Stimulated activated naive CD8-positive, alpha-beta T cell treated with anti-CD3 and anti-CD28 coated beads, Interleukin-15, Interleukin-2, amounts not matched to agents 100 ng/mL and 50 ng/mL, for 24 hours (primary cell): ENCODE data around the gene CSGALNACT2.
"Not testable (repeated sequence)": the region's sequence is repeated elsewhere in the genome, so short reads cannot be mapped to it uniquely, and the experiment has no call there.

ENCODE experiments used
- H3K27ac Mint-ChIP-seq: one replicate; pipeline ENCODE4 v1.8.0; 2021; ENCODE audit warnings: mild to moderate bottlenecking, mixed read lengths
- H3K27me3 Mint-ChIP-seq: one replicate; pipeline ENCODE4 v1.8.0; 2021; ENCODE audit warnings: mixed read lengths
- H3K36me3 Mint-ChIP-seq: one replicate; pipeline ENCODE4 v1.8.0; 2021; ENCODE audit warnings: low read depth, mixed read lengths
- H3K4me1 Mint-ChIP-seq: one replicate; pipeline ENCODE4 v1.8.0; 2021; ENCODE audit warnings: low read depth, mixed read lengths
- H3K4me3 Mint-ChIP-seq: one replicate; pipeline ENCODE4 v1.8.0; 2021; ENCODE audit warnings: mild to moderate bottlenecking, mixed read lengths
- H3K9me3 Mint-ChIP-seq: one replicate; pipeline ENCODE4 v1.8.0; 2021; ENCODE audit warnings: mixed read lengths

Gene CSGALNACT2

GRCh38 chr10:43162604-43163003 lies 24.4 kb downstream of the CSGALNACT2 start:
- Mint-ChIP-seq H3K9me3 (no peaks in the 10 kb centered on the region), H3K27ac (peak overlapping the region; percentile 63), H3K4me1 (peaks cover 61% of the 10 kb centered on the region), H3K27me3 (no peaks in the 10 kb centered on the region), H3K4me3 (no peak overlapping the region), H3K36me3 (peaks cover 37% of the 10 kb centered on the region)

- Mint-ChIP-seq H3K27ac (peak overlapping the region; percentile 4), H3K4me3 (no peak overlapping the region), H3K27me3 (no peaks in the 10 kb centered on the region), H3K4me1 (peaks cover 34% of the 10 kb centered on the region), H3K36me3 (peaks cover 51% of the 10 kb centered on the region), H3K9me3 (no peaks in the 10 kb centered on the region)
These were observed 28.1 kb downstream of the CSGALNACT2 start for GRCh38 chr10:43166207-43166879.

DNA sequence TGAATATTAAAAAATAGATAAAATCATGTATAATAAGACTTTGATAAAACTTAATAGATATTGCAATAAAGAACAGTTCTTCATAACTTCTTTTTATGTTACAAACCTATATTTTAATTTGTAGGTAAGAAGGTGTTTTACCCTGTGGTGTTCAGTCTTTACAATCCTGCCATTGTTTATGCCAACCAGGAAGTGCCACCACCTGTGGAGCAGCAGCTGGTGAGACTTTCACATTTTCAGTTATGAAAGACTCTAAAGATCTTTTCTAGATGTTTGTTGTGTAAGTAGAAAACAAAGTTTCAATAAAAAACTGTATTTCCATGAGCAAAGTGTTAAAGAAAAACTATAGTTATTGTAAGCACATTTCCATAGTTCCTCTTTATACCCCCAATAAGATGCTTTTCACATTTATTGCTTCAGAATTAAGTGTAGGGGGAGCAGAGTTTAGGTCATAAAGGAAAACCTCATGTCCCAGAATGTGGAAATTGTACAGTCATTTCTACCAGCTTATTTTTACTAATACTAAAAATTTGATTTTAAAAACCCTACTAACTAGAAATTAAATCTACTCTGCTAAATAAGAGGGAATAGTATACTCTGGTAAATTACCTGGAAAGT lies 28.7 kb downstream of the CSGALNACT2 start:
- Mint-ChIP-seq H3K27me3 (no peaks in the 10 kb centered on the region), H3K36me3 (peaks cover 51% of the 10 kb centered on the region), H3K27ac (no peak overlapping the region), H3K9me3 (no peaks in the 10 kb centered on the region), H3K4me3 (no peak overlapping the region), H3K4me1 (peaks cover 34% of the 10 kb centered on the region)

DNA sequence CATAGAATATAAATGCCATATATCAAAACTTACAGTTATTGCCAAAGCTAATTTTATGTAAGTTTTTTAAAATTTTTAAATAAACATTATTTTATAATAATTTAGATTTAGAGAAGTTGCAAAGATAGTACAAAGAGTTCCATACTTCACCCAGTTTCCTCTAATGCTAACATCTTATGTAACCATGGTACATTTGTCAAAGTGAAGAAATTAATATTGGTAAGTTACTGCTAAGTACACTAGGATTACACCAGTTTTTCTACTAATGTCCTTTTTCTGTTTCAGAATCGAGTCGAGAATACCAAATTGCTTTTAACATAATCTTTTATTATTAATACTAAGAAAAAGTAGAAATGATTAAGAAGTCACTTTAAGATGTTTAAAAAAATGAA lies 29.2 kb downstream of the CSGALNACT2 start:
- H3K27me3 Mint-ChIP-seq, result no peaks in the 10 kb centered on the region
- H3K9me3 Mint-ChIP-seq, result no peaks in the 10 kb centered on the region
- H3K4me3 Mint-ChIP-seq, result no peak overlapping the region
- H3K36me3 Mint-ChIP-seq, result peaks cover 52% of the 10 kb centered on the region
- peaks cover 34% of the 10 kb centered on the region for H3K4me1 Mint-ChIP-seq
- no peak overlapping the region for H3K27ac Mint-ChIP-seq

DNA sequence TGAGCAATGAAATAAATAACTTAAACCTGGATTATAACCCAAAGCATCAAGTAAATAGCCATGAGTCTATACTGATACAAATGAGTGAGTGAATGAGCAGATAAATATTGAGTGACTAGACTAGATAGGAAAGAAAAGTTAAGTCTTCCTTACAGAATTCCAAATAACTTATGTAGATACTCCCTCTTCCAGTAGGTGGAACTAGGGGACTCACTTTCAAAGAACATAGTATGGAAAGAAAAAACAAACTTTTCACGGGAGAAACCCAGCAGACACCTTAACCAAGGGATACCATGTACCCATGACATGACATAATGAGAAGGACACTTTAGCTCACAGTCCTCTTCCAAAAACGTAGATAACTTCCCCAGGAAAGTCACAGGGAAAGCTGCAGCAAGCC lies 32.2 kb downstream of the CSGALNACT2 start:
- no peaks in the 10 kb centered on the region for H3K9me3 Mint-ChIP-seq
- H3K36me3 Mint-ChIP-seq, result peaks cover 58% of the 10 kb centered on the region
- H3K4me1 Mint-ChIP-seq, result peaks cover 31% of the 10 kb centered on the region
- H3K4me3 Mint-ChIP-seq, result no peak overlapping the region
- H3K27me3 Mint-ChIP-seq, result no peaks in the 10 kb centered on the region
- H3K27ac Mint-ChIP-seq, result no peak overlapping the region

DNA sequence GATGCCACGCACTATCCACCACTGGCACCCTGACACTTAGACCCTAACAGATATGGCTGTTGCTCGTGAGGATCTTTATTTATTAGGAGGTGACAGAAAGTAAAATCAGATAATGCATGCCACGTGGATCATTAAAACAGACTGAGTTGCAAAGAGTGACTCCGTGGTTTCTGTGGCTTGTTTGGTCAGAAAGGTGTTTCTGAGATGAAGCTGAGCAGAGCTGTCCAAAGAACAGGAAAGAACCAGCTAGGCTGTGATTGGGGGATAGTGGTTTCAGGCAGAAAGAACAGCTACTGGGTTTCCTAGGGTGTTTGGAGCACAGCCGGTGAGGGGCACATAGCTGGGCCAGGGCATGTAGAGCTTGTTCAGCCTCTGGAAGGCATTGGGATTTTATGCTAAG lies 34.4 kb downstream of the CSGALNACT2 start:
- H3K9me3 Mint-ChIP-seq, result peaks cover 1% of the 10 kb centered on the region
- H3K27me3 Mint-ChIP-seq, result no peaks in the 10 kb centered on the region
- peaks cover 17% of the 10 kb centered on the region for H3K4me1 Mint-ChIP-seq
- H3K4me3 Mint-ChIP-seq, result no peak overlapping the region
- H3K36me3 Mint-ChIP-seq, result peaks cover 78% of the 10 kb centered on the region
- no peak overlapping the region for H3K27ac Mint-ChIP-seq

- H3K36me3 Mint-ChIP-seq, result peaks cover 83% of the 10 kb centered on the region
- H3K4me1 Mint-ChIP-seq, result peaks cover 17% of the 10 kb centered on the region
- H3K27ac Mint-ChIP-seq, result no peak overlapping the region
- H3K9me3 Mint-ChIP-seq, result peaks cover 5% of the 10 kb centered on the region
- H3K27me3 Mint-ChIP-seq, result no peaks in the 10 kb centered on the region
- H3K4me3 Mint-ChIP-seq, result no peak overlapping the region
These were observed 34.9 kb downstream of the CSGALNACT2 start for GRCh38 chr10:43173120-43173519.

DNA sequence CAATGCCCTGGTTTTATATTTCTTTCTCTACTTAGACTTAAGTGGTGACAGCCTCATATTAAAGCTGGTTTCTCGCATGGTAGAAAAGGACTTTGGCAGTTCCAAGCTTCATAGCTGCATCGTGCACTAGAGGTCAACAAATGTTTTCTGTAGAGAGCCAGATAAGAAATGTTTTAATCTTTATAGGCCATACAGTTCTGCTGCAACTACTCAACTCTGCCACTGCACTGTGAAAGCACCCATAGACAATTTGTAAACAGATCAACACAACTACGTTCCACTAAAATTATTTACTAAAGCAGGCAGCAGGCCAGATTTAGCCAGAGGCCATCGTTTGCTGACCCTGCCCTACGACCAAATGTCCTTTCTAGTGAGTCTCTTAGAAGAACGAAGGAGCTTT lies 36.7 kb downstream of the CSGALNACT2 start:
- Mint-ChIP-seq H3K4me1 (peaks cover 17% of the 10 kb centered on the region), H3K4me3 (no peak overlapping the region), H3K9me3 (peaks cover 12% of the 10 kb centered on the region), H3K27me3 (no peaks in the 10 kb centered on the region), H3K27ac (no peak overlapping the region), H3K36me3 (peaks cover 85% of the 10 kb centered on the region)

GRCh38 chr10:43176271-43176670 lies 38.0 kb downstream of the CSGALNACT2 start:
- peaks cover 17% of the 10 kb centered on the region for H3K4me1 Mint-ChIP-seq
- peaks cover 86% of the 10 kb centered on the region for H3K36me3 Mint-ChIP-seq
- no peaks in the 10 kb centered on the region for H3K27me3 Mint-ChIP-seq
- no peak overlapping the region for H3K27ac Mint-ChIP-seq
- H3K9me3 Mint-ChIP-seq, result peaks cover 12% of the 10 kb centered on the region
- no peak overlapping the region for H3K4me3 Mint-ChIP-seq

DNA sequence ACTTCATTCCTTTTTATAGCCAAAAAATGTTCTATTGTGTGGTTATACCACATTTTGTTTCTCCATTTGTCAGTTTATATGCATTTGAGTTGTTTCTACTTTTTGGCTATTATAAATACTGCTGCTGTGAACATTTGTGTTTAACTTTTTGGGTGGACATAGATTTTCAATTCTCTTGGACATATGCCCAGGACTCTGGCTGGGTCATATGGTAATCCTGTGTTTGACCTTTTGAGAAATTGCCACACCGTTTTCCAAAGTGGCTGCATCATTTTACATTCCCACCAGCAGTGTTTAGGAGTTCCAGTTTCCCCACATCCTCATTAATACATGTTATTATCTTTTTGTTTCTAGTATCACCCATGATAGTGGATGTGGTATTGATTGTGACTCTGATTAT lies 39.4 kb downstream of the CSGALNACT2 start:
- H3K27ac Mint-ChIP-seq, result no peak overlapping the region
- peaks cover 84% of the 10 kb centered on the region for H3K36me3 Mint-ChIP-seq
- H3K4me1 Mint-ChIP-seq, result peaks cover 4% of the 10 kb centered on the region
- H3K27me3 Mint-ChIP-seq, result no peaks in the 10 kb centered on the region
- peaks cover 12% of the 10 kb centered on the region for H3K9me3 Mint-ChIP-seq
- H3K4me3 Mint-ChIP-seq, result no peak overlapping the region

GRCh38 chr10:43181146-43181545 lies 42.9 kb downstream of the CSGALNACT2 start:
- Mint-ChIP-seq H3K36me3 (peaks cover 90% of the 10 kb centered on the region), H3K9me3 (peaks cover 12% of the 10 kb centered on the region), H3K27me3 (no peaks in the 10 kb centered on the region), H3K4me3 (no peak overlapping the region), H3K27ac (no peak overlapping the region), H3K4me1 (no peaks in the 10 kb centered on the region)

GRCh38 chr10:43183764-43184163 lies 45.5 kb downstream of the CSGALNACT2 start:
- H3K27me3 Mint-ChIP-seq, H3K9me3 Mint-ChIP-seq, H3K4me1 Mint-ChIP-seq, H3K27ac Mint-ChIP-seq, H3K4me3 Mint-ChIP-seq: not testable (repeated sequence)
- peaks cover 86% of the 10 kb centered on the region for H3K36me3 Mint-ChIP-seq

- H3K27me3 Mint-ChIP-seq, result no peaks in the 10 kb centered on the region
- H3K9me3 Mint-ChIP-seq, result no peaks in the 10 kb centered on the region
- H3K36me3 Mint-ChIP-seq, result peaks cover 68% of the 10 kb centered on the region
- H3K4me3 Mint-ChIP-seq, result no peak overlapping the region
- H3K4me1 Mint-ChIP-seq, result no peaks in the 10 kb centered on the region
- no peak overlapping the region for H3K27ac Mint-ChIP-seq
These were observed 47.9 kb downstream of the CSGALNACT2 start for GRCh38 chr10:43186150-43186549.

- peaks cover 62% of the 10 kb centered on the region for H3K36me3 Mint-ChIP-seq
- no peaks in the 10 kb centered on the region for H3K9me3 Mint-ChIP-seq
- H3K4me3 Mint-ChIP-seq, result no peak overlapping the region
- no peaks in the 10 kb centered on the region for H3K4me1 Mint-ChIP-seq
- H3K27ac Mint-ChIP-seq, result no peak overlapping the region
- H3K27me3 Mint-ChIP-seq, result no peaks in the 10 kb centered on the region
These were observed 49.0 kb downstream of the CSGALNACT2 start for GRCh38 chr10:43187213-43187612.

DNA sequence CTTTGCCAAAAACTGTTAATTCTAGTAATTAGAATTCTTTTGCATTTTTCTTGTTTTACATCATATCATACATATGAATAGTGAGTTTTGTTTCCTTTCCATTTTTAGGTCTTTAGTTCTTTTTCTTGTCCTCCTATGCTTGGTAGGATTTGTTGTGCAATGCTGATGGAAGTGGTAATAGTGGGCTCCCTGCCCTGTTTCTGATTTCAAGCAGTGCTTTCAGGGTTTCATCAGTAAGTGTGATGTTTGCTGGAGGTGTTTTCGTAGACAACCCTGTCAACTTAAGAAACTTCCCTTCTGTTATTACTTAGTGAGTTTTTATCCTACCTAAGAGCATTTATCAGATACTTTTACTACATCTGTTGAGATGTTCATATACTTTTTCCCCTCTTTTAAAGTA lies 50.5 kb downstream of the CSGALNACT2 start:
- H3K9me3 Mint-ChIP-seq, result no peaks in the 10 kb centered on the region
- H3K4me3 Mint-ChIP-seq, result no peak overlapping the region
- no peaks in the 10 kb centered on the region for H3K4me1 Mint-ChIP-seq
- H3K27me3 Mint-ChIP-seq, result no peaks in the 10 kb centered on the region
- no peak overlapping the region for H3K27ac Mint-ChIP-seq
- peaks cover 48% of the 10 kb centered on the region for H3K36me3 Mint-ChIP-seq

GRCh38 chr10:43190289-43190688 lies 52.0 kb downstream of the CSGALNACT2 start:
- H3K27me3 Mint-ChIP-seq, result no peaks in the 10 kb centered on the region
- no peak overlapping the region for H3K4me3 Mint-ChIP-seq
- H3K27ac Mint-ChIP-seq, result no peak overlapping the region
- peaks cover 32% of the 10 kb centered on the region for H3K36me3 Mint-ChIP-seq
- no peaks in the 10 kb centered on the region for H3K4me1 Mint-ChIP-seq
- no peaks in the 10 kb centered on the region for H3K9me3 Mint-ChIP-seq
